COLO668 (cell line): ENCODE data around the gene CTDSPL2.
"Not testable (repeated sequence)": the region's sequence is repeated elsewhere in the genome, so short reads cannot be mapped to it uniquely, and the experiment has no call there.

Experiments
- DNase-seq: peaks from one replicate; lab custom pipeline; 2025; ENCODE audit not compliant: unreplicated experiment; lab: John Stamatoyannopoulos, UW

CTDSPL2 gene

DNA sequence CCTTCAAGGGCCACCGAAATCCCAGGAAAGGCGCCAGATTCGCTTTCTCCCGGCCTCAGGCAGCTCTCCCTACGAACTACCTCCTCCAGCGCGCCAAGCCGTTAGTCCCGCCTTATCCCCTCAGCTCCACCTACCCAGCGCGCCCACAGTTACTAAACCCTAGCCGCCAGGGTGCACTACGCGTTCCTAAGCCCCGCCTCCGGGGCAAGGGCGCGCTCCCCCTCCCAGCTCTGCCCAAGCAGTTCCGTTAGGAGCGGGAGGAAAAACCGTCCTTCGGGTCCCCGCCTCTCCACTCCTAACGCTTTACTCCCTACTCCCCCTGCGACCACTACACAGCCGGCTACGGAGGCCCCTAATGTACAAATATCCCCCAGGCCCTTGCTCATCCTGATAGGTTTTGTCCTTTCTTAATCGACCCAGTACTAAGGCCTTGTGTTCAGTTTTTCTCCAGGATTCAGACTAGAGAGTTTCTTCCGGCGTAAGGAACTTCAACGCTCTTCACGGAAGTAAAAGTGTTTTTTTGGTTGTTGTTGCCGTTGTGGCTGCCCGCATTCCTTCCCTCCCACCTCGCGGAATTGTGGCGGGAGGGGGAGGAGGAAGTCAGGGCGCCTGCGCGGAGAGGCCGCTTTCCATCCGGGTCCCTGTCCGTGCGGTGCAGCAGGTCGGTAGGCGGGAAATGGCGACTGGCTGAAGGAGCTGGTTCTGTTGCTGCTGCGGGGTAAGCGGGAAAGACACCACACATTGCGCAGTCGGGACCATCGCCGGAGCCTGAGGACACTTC, at the start of gene CTDSPL2:
Gene CTDSPL2, plus strand, starts transcription at position 655 of the 781 bp plus-strand sequence. CDS start 31,386 bp downstream, outside the sequence.
- DNase-seq: peak; percentile 98

DNA sequence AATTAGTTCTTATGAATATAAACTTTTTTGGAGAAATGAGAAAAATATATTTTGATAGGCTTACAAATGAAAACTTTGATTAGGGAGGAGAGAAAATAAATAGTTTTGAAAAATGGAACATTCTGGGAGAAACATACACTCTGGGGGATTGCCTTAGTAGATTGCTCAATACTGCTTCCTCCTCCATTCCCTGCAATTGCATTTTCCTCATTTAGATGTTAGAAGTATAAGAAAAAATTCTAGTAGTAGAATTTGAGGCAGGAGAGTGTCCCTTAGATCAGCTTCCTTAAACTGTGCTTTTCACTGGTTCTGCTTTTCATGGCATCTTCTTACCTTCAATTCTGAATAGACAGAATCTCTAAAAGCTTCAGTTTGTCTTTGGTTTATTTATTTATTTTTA, 46.2 kb upstream of the CTDSPL2 start:
- no peak for DNase-seq

DNA sequence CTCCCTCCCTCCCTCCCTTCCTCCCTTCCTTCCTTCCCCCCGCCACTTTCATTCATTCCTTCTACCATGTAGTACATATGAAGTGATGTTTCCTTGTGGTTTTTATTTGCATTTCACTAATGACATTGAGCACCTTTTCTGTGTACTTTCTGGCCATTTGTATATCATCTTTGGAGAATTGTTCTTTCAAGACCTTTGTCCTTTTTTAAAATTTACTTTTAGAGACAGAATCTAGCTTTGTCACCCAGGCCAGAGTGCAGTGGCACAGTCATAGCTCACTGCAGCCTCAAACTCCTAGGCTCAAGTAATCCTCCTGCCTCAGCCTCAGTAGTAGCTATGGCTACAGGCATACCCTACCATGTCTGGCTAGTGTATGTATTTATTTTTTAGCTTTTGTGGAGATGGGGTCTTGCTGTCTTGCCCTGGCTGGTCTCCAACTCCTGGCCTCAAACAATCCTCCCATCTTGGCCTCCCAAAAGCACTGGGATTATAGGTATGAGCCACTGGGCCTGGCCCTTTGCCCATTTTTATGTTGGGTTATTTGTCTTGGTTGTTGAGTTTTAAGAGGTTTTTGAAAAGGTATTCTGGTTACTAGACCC, 42.0 kb upstream of the CTDSPL2 start:
- no peak for DNase-seq

DNA sequence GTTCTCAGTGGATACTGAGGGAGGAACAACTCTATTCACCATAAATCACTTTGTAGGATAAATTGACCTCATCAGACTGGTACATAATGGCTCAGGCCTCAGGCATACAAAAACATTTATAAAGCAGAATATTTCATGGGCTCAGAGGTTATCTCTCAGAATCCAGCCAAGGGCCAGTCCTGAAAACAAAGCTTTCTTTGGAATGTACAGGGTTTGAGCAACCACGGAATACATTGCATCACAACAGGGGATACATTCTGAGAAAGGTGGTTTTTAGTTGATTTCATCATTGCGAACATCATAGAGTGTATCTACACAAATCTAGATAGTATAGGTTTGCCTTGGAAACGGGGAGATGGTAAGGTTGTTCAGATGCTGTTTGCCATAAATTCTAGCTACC, 33.4 kb upstream of the CTDSPL2 start:
- no peak for DNase-seq

DNA sequence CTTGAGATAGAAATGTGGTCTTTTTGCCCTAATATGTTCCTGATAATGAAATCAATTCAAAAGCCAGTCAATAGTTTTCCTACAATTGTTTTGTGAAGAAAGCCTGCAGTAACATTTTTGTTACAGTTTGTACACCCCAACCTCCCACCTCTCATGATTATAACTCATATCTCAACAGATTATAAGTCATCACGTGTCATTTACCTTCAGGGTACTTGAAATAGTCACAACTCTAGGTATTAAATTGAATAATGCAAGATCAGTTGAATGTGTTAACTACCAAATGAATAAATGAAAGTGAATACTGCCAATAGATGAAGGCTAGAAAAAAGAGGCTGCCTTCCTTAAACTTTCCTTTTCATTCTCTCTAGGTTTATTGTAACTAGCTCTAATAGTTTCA, 32.9 kb upstream of the CTDSPL2 start:
- no peak for DNase-seq

DNA sequence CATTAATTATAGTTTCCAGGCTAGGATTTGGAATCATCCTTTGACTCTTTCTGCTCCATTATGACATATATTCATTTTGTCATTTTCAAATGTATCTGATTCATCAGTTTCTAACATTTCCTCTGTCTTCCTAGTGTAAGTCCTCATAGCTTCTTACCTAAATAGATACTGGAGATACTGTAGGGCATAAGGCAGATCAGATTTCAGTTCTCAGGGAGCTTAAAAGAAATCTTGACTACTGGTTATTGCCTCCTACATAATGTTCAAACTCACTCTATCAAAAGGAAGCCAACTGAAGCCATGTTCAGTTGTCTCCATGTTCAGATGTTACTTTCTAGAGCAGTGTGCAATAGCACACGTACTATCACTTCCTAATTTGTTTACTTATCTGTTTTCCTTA, 29.6 kb upstream of the CTDSPL2 start:
- no peak for DNase-seq

DNA sequence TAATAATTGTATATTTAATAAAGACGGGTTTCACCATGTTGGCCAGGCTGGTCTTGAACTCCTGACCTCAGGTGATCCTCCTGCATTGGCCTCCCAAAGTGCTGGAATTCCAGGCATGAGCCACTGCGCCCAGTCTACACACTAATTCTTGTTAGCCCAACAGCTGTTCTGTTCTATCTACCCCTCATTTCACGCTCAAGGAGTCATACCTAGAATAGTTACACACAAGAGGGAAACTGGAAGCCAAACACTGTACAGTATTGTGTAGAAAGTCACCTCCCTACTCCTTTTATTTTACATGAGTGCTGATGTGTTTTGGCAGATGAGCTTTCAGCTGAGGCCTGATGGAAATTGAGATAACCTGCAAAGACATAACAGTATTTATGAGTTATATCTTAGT, 13.4 kb upstream of the CTDSPL2 start:
- no peak for DNase-seq

DNA sequence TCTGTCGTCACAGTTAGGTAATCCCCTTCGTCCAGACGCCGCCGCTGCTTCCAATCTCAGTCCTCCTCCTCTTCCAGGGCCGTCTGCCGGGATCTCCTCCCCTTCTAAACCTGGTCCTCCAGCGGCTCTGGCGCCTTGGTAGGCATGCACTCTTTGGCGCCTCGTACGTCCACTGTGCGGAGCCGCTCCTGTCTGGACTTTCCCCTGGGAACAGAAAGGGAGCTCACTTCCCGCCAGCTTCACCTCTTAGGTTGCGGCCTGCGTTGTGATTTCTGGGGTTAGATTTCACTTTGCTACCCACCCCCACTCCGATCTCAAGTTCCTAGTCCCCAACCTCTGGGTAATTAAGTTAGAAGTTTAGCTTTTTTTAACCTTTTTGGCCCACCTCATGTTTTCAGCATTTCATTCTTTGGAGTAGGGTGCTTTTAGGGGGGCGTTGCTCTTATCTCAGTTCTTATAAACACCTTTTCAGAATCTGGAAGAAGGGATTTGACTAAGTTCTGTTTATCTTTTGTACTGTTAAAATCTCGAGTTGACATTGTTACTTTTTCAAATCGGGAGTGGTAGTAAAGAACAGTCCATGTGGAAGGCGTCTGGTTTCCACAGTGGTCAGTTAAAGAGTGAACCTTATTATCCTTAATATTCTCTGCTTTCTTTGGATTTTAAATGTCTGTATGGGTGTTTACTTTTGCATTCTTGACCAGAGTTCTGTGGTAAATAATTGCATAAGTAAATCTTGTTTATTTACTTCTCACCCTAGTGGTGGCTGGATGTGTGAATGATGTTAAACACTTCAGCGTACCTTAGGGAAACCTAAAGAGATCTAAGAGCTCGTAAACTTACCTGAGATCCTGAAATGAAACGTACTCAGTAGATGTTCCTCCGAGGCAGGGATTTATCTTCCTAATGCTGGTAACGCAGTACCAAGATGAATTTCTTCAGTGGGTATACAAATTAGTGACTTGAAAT, 611 bp downstream of the CTDSPL2 start:
- DNase-seq: peak; percentile 83

DNA sequence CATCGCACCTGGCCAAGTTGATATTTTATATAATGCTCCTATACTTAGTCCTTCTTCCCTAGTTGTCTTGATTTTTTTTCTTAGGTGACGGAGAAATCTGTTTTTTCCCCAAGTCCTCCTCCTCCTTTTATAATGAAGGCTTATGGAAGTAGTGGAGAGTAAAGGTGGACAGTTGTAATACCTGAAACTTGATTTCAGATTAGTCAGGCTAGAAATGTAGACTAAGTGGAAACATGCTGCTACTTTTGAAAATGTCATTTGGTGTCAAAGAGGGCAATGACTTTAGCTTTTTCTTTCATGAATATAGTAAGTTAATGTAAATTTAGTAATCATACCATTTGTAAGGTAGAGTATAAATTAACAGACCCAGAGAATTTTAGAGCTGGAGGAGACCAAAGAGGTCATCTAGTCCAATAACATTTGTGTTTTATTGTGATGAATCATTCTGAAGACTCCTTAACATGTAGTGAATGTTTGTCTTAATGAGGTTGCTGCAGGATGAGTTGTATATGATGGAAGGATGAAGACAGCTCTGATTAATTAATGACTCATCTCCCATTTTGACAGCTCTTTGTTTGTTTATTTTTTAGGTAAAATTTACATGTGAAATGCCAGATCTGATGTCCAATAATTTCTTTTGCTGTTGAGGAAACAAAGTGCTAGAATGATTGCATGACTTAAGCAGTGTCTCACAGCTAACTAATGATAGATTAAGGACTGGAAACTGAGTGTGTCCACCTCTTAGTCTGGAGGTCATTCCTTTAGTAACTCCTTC, 8.7 kb downstream of the CTDSPL2 start:
- DNase-seq: no peak

DNA sequence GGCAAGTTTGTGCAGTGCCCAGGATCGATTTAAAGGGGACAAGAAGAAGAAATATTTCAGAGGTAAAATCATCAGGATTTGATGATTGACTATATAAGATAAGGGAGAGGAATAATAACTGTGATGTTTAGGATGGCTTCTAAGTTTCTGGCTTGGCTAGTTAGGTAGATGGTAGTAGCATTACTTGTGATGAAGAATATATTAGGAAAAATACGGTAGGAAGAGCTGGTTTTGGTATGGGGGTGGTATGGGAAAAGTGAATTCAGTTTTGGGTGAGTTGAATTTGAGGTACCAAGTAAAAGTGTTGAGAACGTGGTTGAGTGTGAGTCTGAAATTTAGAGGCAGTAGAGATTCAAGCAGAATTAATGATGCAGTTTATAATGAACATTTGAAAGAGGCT, 11.0 kb downstream of the CTDSPL2 start:
- no peak for DNase-seq

DNA sequence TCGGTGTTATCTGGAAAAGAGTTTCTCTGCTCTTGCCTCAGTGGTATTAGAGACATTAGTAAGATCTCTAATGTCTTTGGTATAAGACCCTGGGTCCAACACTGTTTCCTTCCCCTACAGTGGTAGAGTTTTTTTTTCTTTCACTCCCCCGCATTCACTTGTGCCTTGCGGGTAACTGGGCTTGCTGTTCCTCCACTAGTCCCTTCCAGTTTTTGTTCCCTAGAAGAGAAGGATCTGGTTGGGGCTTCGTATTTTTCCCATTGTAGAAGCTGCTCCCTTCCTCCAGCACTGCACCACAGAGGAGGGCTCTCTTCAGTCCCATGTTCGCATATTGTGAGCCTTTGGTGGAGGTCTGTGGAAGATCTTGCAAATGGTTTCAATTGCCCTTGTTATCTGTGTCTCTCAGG, 13.7 kb downstream of the CTDSPL2 start:
- no peak for DNase-seq

DNA sequence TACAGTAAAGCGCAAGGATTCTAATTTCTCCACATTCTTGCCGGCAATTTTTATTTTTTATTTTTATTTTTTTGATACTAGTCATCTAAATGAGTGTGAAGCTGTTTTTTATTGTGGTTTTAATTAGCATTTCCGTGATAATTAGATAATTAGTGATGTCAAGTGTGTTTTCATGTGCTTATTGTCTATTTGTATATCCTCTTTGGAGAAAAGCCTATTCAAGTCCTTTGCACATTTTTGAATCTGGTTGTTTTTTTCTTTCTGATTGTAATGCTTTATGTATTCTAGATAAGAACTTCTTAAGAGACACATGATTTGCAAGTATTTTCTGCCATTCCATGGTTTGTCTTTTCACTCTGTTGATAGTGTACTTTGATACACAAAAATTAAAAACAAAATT, 16.1 kb downstream of the CTDSPL2 start:
- DNase-seq: no peak

DNA sequence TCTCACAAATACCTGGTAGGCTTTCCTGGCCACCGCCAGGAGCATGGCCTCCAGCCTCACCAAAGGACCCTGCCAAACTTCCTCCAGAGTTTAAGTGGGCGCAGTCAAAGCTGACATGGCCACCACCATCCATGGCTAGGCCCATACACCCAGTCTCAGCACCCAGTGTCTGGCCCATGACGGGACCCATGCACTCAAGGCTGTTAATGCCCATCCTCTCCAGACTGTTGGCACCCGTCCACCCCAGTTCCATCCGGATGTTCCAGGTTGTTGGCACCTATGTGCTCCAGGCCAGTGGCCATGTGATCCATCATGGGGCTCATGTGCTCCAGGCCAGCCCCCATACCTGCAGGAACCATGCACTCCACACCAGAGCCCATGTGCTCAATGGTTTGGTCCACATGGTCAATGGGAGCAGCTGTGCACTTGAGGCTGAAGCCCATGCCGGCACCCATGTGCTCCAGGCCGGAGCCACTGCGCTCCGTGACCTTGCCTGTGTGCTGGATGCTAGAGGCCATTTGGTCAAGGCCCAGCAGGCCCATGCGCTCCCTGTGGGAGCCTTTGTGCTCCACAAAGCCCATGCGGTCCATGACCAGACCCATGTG, 20.4 kb downstream of the CTDSPL2 start:
- no peak for DNase-seq

DNA sequence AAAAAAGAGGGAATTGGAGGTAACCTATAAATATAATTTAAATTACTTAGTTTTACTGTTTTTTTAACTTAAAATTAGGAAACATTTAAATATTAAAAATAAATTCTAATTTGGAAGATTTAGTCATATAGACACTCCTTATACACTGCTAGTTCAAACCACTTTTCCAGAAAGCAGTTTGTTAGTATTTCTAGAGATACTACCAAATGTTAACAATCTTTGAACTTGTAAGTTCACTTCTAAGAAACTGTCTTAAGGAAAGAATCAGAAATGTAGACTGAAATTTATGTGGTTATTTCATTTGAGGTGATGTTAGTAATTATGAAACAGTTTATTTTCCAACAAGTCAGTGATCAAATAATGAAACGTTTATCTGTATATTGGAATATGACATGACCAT, 22.7 kb downstream of the CTDSPL2 start:
- DNase-seq: no peak

DNA sequence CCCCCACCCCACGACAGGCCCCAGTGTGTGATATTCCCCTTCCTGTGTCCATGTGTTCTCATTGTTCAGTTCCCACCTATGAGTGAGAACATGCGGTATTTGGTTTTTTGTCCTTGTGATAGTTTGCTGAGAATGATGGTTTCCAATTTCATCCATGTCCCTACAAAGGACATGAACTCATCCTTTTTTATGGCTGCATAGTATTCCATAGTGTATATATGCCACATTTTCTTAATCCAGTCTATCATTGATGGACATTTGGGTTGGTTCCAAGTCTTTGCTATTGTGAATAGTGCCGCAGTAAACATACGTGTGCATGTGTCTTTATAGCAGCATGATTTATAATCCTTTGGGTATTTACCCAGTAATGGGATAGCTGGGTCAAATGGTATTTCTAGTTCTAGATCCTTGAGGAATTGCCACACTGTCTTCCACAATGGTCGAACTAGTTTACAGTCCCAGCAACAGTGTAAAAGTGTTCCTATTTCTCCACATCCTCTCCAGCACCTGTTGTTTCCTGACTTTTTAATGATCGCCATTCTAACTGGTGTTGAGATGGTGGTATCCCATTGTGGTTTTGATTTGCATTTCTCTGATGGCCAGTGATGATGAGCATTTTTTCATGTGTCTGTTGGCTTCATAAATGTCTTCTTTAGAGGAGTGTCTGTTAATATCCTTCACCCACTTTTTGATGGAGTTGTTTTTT, 26.3 kb downstream of the CTDSPL2 start:
- DNase-seq: not testable (repeated sequence)

DNA sequence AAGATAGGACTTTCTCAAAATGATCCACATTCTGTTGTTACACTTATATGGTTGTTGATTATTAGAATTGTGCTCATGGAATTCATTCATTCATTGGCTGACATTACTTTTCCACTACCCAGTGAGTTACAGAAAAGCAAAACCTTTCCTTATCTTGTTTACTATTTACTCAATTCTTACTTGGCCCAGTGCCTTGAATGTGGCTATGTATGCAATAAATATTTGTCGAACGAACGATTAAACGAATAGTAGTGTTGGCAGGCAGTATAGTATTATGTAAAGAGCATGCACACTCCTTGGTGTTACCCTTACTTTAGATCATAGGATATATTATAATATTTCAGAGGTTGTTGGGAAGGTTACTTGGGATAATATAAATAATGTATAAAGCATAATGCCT, 31.0 kb downstream of the CTDSPL2 start:
- DNase-seq: no peak

DNA sequence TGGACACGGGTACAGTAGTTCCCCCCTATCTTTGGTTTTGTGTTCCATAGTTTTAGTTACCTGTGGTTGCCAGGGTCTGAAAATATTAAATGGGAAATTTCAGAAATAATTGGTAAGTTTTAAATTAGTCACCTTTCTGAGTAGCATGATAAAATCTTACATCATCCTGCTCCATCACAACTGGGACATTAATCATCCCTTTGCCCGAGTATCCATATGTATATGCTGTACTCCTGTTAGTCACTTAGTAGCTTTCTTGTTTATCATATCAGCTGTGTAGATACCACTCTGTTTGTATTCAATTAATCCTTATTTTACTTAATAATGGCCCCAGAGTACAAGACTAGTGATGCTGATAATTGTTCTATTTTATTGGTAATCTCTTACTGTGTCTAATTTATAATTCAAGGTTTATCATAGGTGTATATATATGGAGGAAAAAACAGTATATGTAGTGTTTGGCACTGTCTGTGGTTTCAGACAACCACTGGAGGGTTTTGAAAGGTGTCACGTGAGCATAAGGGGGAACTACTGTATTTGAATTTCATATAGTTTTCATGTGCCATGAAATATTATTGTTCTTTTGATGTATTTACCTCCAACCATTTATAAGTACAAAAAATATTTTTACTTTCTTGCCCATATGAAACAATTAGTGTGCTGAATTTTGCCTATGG, 41.4 kb downstream of the CTDSPL2 start:
- no peak for DNase-seq

DNA sequence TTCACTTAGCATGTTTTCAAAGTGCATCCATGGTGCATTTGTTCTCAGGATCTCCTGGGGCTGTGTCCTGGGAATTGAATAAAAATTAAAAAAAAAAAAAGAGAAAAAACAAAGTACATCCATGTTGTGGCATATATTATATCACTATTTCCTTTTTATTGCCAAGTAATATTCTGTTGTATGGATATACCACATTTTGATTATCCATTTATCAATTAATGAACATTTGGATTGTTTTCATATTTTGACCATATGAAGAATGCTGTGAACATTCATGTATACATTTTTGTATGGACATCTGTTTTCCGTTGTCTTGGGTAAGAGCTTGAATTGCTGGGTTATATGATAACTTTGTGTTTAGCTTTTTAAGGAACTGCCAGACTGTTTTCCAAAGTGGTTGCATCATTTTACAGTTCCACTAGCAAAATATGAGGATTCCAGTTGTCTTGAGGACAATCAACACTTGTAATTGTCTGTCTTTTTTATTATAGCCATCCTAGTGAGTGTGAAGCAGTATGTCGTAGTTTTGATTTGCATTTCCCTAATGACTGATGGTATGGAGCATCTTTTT, 44.5 kb downstream of the CTDSPL2 start:
- DNase-seq: no peak

DNA sequence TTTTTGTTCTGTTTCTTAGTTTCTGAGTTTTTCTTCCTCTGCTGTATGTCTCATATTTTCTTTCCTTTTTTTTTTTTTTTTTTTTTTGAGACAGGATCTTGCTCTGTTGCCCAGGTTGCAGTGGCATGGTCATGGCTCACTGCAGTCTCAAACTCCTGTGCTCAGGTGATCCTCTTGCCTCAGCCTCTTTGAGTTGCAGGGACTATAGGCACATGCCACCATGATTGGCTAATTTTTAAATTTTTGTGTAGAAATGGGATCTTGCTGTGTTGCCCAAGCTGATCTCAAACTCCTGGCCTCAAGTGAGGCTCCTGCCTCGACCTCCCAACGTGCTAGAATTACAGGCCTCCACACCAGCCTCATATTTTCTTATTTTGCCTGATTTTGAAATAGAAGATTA, 51.9 kb downstream of the CTDSPL2 start:
- DNase-seq: no peak
